ENCODE data around the gene ZCCHC12.

ZCCHC12 gene

DNA sequence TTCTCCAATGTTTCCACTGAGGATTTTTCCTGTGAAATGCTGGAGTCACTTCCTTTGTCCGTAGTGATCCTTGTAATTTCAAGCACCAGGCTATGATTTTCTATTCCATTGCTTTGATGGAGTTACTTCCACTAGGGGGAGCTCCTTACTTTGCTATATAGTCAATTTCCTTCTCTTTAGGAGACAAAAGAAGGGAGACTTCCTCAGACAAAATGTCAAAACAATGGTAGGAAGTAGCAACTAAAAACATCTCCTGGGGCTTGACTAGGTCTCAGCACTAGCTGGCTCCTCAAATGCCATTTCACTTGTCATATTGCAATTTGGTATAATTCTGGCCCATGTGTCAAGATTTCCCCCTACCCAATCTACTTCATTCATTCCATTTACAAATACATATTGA, 24.1 kb downstream of the ZCCHC12 start:
- Mint-ChIP-seq H3K36me3 (ENCODE audit: low read depth) (no peaks in the 10 kb centered on the region), H3K9me3 (no peaks in the 10 kb centered on the region), H3K4me1 (peaks cover 5% of the 10 kb centered on the region), H3K27me3 (ENCODE audit: low read depth) (peaks cover 3% of the 10 kb centered on the region), H3K4me3 (no peak overlapping the region), H3K27ac (peak overlapping the region in 2 of 3 experiments; percentile 23 to 40)
- TF ChIP-seq, protein P1, sequence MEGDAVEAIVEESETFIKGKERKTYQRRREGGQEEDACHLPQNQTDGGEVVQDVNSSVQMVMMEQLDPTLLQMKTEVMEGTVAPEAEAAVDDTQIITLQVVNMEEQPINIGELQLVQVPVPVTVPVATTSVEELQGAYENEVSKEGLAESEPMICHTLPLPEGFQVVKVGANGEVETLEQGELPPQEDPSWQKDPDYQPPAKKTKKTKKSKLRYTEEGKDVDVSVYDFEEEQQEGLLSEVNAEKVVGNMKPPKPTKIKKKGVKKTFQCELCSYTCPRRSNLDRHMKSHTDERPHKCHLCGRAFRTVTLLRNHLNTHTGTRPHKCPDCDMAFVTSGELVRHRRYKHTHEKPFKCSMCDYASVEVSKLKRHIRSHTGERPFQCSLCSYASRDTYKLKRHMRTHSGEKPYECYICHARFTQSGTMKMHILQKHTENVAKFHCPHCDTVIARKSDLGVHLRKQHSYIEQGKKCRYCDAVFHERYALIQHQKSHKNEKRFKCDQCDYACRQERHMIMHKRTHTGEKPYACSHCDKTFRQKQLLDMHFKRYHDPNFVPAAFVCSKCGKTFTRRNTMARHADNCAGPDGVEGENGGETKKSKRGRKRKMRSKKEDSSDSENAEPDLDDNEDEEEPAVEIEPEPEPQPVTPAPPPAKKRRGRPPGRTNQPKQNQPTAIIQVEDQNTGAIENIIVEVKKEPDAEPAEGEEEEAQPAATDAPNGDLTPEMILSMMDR (IDR thresholded peaks at IDR 0.05; ENCODE audit: unreplicated experiment in 3 of 3): peak; percentile 53 to 60 (median 58)

DNA sequence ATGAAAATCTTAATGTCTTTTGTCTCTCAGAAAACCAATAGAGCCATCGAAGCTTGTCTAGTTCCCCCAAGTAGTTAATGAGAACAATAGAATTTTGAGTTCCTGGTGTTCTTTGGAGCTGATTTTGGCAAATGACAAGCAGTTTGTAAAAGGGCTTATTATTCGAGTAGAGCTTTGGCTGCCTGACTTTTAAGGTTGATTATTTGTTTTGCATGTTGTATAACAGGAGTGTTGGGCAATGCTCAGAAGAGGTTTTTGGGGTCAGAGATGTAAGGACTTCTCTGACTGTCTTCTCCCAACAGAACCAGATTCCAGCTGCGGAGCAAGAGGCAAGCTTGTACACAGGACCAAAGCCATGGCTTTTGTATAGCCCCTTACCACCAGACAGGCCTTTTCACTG, 30.0 kb downstream of the ZCCHC12 start:
- TF ChIP-seq, protein P1 (IDR thresholded peaks at IDR 0.05; ENCODE audit: unreplicated experiment in 3 of 3): no peak
- Mint-ChIP-seq H3K36me3 (ENCODE audit: low read depth) (no peaks in the 10 kb centered on the region), H3K27me3 (ENCODE audit: low read depth) (no peaks in the 10 kb centered on the region), H3K27ac (no peak overlapping the region), H3K4me3 (no peak overlapping the region), H3K9me3 (no peaks in the 10 kb centered on the region), H3K4me1 (no peaks in the 10 kb centered on the region)

- Mint-ChIP-seq H3K27me3 (ENCODE audit: low read depth) (no peaks in the 10 kb centered on the region), H3K9me3 (peaks cover 6% of the 10 kb centered on the region), H3K27ac (peak overlapping the region in 1 of 3 experiments; percentile 16), H3K4me3 (no peak overlapping the region), H3K4me1 (no peaks in the 10 kb centered on the region), H3K36me3 (ENCODE audit: low read depth) (peaks cover 5% of the 10 kb centered on the region)
- TF ChIP-seq, protein P1 (IDR thresholded peaks at IDR 0.05; ENCODE audit: unreplicated experiment in 3 of 3): no peak
Measured at GRCh38 chrX:118855681-118856310, 32.2 kb downstream of the ZCCHC12 start.

DNA sequence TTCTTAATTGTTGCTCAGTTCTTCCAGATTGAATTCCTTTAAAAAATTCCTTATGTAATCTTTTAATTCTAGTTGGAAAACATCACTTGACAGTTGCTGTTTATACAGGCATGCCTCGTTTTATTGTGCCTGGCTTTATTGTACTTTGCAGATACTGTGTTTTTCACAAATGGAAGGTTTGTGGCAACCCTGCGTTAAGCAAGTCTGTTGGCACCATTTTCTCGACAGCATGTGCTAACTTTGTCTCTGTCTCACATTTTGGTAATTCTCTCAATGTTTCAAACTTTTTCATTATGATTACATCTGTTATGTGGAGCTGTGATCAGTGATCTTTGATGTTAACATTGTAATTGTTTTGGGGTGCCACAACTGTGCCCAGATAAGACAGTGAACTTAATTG, 33.4 kb downstream of the ZCCHC12 start:
- no peak overlapping the region for H3K4me3 Mint-ChIP-seq

DNA sequence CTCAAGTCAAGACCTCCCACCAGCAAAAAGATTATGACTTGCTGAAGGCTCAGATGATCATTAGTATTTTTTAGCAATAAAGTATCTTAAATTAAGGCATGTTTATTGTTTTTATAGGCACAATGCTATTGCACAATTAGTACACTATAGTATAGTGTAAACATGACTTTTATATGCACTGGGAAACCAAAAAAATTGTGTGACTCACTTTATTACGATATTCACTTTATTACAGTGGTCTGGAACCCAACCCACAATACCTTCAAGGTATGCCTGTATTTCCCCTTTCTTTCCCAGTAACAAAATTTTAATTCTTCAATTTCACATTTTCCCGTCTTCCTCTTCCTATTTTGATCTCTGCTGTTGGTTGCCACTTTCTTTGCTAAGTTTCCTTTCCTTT, 37.7 kb downstream of the ZCCHC12 start:
- peaks cover 9% of the 10 kb centered on the region for H3K9me3 Mint-ChIP-seq
- H3K27ac Mint-ChIP-seq: no peak overlapping the region
- no peak overlapping the region for H3K4me3 Mint-ChIP-seq
- no peaks in the 10 kb centered on the region for H3K27me3 Mint-ChIP-seq (ENCODE audit: low read depth)
- TF ChIP-seq, protein P1 (IDR thresholded peaks at IDR 0.05; ENCODE audit: unreplicated experiment in 3 of 3): no peak
- H3K36me3 Mint-ChIP-seq (ENCODE audit: low read depth): peaks cover 5% of the 10 kb centered on the region
- peaks cover 27% of the 10 kb centered on the region for H3K4me1 Mint-ChIP-seq

More for the DNA sequence above, 33.4 kb downstream of the ZCCHC12 start:
- H3K27me3 Mint-ChIP-seq (ENCODE audit: low read depth): no peaks in the 10 kb centered on the region
- H3K27ac Mint-ChIP-seq: no peak overlapping the region
- TF ChIP-seq, protein P1 (IDR thresholded peaks at IDR 0.05; ENCODE audit: unreplicated experiment in 3 of 3): no peak
- H3K4me1 Mint-ChIP-seq: peaks cover 4% of the 10 kb centered on the region
- H3K9me3 Mint-ChIP-seq: peaks cover 9% of the 10 kb centered on the region
- H3K36me3 Mint-ChIP-seq (ENCODE audit: low read depth): peaks cover 5% of the 10 kb centered on the region

- peaks cover 28% of the 10 kb centered on the region for H3K4me1 Mint-ChIP-seq
- H3K4me3 Mint-ChIP-seq: no peak overlapping the region
- peak overlapping the region in 2 of 3 experiments; percentile 63 for H3K27ac Mint-ChIP-seq
- H3K36me3 Mint-ChIP-seq (ENCODE audit: low read depth): peaks cover 5% of the 10 kb centered on the region
- H3K27me3 Mint-ChIP-seq (ENCODE audit: low read depth): no peaks in the 10 kb centered on the region
- peaks cover 9% of the 10 kb centered on the region for H3K9me3 Mint-ChIP-seq
- TF ChIP-seq, protein P1 (IDR thresholded peaks at IDR 0.05; ENCODE audit: unreplicated experiment in 3 of 3): no peak
Measured at GRCh38 chrX:118862091-118862490, 38.5 kb downstream of the ZCCHC12 start.

All from nephron (organoid).